Psoas muscle (tissue), 8 donors: ENCODE data around the gene PRKACB. TPM values are rescaled to one million over a fixed set of nuclear protein-coding genes. Genes with fewer than 3 reads are reported as not detected.

Source experiments
- ATAC-seq, 4 donors: fragments of 200-7000 bp; cut with Tn5 transposase; one replicate each; pipeline ENCODE4 v1.9.1; 2020; ENCODE audit warnings: moderate library complexity in 3 of 4, mild to moderate bottlenecking in 2 of 4
- DNase-seq, 2 donors: peaks; one replicate each; pipeline ENCODE4 v3.0.0-alpha.2; 2020
- H3K27ac ChIP-seq: fragments of 200-600 bp; one replicate; pipeline ENCODE4 v1.8.0; 2022
- H3K27me3 ChIP-seq, 3 donors: fragments of 200-600 bp in 1 of 3; one replicate each; pipeline versions ENCODE4 v1.6.1 to v1.8.0; 2013 to 2022; ENCODE audit warnings: low read length in 2 of 3, mild to moderate bottlenecking in 2 of 3, moderate library complexity in 1 of 3; ENCODE audit not compliant: insufficient read depth in 3 of 3
- H3K36me3 ChIP-seq, 2 donors: fragments of 200-600 bp in 1 of 2; one replicate each; pipeline versions ENCODE4 v1.6.1 to v1.8.0; 2013 to 2022; ENCODE audit warnings: low read depth in 1 of 2, mild to moderate bottlenecking in 1 of 2, moderate library complexity in 1 of 2; ENCODE audit not compliant: insufficient read depth in 1 of 2
- H3K4me1 ChIP-seq: fragments of 200-600 bp; one replicate; pipeline ENCODE4 v1.8.0; 2022
- H3K4me3 ChIP-seq: fragments of 200-600 bp; one replicate; pipeline ENCODE4 v1.8.0; 2022; ENCODE audit warnings: mild to moderate bottlenecking
- H3K9me3 ChIP-seq: fragments of 200-600 bp; one replicate; pipeline ENCODE4 v1.8.0; 2022
- WGBS, 3 donors: extraction: QIAGEN DNeasy Blood & Tissue Kit; methylation state at CpG; one replicate each; pipeline versions ENCODE4 v1.1.6 to v1.1.7; 2013; 5-methylcytosine and 5-hydroxymethylcytosine counted together
- intact Hi-C, 2 donors: fragments of 100-400 bp; cut with DNase I; formaldehyde crosslinking; loops; one replicate each; pipeline versions ENCODE4 v1.11.0 to v1.14.2; 2022
- polyA plus RNA-seq, 3 donors: library from polyadenylated mRNA; stranded (reverse); fragments of 200-250 nt; gene quantifications; one replicate each; pipeline ENCODE4 v1.2.3, GENCODE V29; 2013
- total RNA-seq, 4 donors: library from RNA; stranded (reverse); fragmentation: NEBNext Ultra II Directional in 2 of 4; extraction: Animal tissue kit (Norgen Biotek cat#: 25700) in 2 of 4; gene quantifications; one replicate each; pipeline versions ENCODE4 v1.2.1 to v1.2.4, GENCODE V29; 2021 to 2023
- TF ChIP-seq, protein P1 (sequence below): fragments of 200-600 bp; IDR thresholded peaks from one replicate; pipeline ENCODE4 v1.8.0; 2022; ENCODE audit warnings: antibody characterized with exemption
- donor health status: healthy with polysubstance abuse.
- donor health status: DM: no; HTN: no; CAD: no; lungs with moderate emphysema.
- donor health status: Bipolar disorder and iron deficiency.
- donor health status: healthy.
- donor health status: DM: yes; HTN: yes; CAD: no.
- donor health status: DM: no; HTN: no; CAD: no.
- donor health status: DM: no; HTN: no; CAD: no.
- donor health status: DM: yes; HTN: yes; CAD: no.

PRKACB gene
- total and polyA plus RNA-seq, 7 donors: 2.6 to 24.5 (median 4.9) TPM

DNA sequence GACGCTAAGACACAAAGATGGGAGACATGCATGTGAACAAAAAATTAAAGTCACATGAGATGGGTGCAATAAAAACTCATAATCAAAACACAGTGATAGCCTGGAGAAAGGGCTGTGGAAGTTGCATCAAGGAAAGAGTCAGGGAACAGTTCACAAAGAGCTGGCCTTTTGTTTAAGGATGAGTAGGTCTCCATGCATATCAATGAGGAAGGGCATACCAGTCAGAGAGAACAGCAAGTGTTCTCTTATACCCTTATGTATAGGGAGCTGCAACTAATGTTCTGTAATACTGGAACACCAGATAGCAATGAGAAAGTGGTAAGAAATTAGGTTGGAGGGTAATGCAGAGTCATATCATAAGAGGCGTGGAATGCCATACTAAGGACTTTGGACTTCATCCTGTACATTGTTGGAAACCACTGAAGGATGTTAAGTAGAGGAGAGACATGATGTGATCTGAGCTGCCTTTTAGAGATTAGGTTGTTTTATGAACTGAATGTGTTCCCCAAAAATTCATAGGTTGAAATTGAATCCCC is 110.7 kb downstream of the PRKACB start:
- no peaks in the 10 kb centered on the region for H3K36me3 ChIP-seq
- H3K9me3 ChIP-seq: peaks cover 5% of the 10 kb centered on the region
- TF ChIP-seq, protein P1, sequence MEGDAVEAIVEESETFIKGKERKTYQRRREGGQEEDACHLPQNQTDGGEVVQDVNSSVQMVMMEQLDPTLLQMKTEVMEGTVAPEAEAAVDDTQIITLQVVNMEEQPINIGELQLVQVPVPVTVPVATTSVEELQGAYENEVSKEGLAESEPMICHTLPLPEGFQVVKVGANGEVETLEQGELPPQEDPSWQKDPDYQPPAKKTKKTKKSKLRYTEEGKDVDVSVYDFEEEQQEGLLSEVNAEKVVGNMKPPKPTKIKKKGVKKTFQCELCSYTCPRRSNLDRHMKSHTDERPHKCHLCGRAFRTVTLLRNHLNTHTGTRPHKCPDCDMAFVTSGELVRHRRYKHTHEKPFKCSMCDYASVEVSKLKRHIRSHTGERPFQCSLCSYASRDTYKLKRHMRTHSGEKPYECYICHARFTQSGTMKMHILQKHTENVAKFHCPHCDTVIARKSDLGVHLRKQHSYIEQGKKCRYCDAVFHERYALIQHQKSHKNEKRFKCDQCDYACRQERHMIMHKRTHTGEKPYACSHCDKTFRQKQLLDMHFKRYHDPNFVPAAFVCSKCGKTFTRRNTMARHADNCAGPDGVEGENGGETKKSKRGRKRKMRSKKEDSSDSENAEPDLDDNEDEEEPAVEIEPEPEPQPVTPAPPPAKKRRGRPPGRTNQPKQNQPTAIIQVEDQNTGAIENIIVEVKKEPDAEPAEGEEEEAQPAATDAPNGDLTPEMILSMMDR: no peak
- no peak for DNase-seq
- intact Hi-C loops: no loop called here
- H3K4me3 ChIP-seq: no peak overlapping the region
- peaks cover 8% of the 10 kb centered on the region for H3K4me1 ChIP-seq
- ATAC-seq: no peak
- no peak overlapping the region for H3K27ac ChIP-seq
- H3K27me3 ChIP-seq: no peaks in the 10 kb centered on the region
- WGBS, 3 donors: 93 to 99% (median 93%) methylated on average over 2 of the region's 2 CpGs

GRCh38 chr1:84255582-84255981 is 111.5 kb downstream of the PRKACB start:
- Histone ChIP-seq H3K9me3 (peaks cover 3% of the 10 kb centered on the region), H3K36me3 (no peaks in the 10 kb centered on the region), H3K27me3 (no peaks in the 10 kb centered on the region), H3K27ac (no peak overlapping the region), H3K4me3 (no peak overlapping the region), H3K4me1 (peaks cover 8% of the 10 kb centered on the region)
- no peak for DNase-seq
- TF ChIP-seq, protein P1: no peak
- no peak for ATAC-seq
- intact Hi-C loops: no loop called here

DNA sequence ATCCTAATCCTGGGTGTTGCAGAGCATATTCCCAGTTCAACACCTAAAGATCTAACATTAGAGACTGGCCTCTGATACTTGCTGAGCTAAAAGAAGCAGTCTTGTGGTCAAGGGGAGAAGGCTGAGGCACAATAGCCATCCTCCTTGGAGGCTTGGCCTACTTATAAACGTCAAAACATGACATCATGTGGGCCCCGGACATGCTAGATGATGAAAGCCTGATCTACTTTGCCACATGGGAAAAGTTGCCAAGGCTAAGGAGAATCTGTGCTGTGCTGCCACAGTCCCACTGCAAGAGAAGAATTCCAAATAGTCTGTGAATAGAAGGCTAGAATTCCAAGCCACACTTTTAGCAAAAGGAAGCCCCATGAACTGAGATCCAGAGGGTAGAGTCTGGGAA is 113.5 kb downstream of the PRKACB start:
- H3K36me3 ChIP-seq: no peaks in the 10 kb centered on the region
- peaks cover 8% of the 10 kb centered on the region for H3K4me1 ChIP-seq
- intact Hi-C loops: no loop called here
- ATAC-seq (no peak), DNase-seq (no peak)
- H3K4me3 ChIP-seq: no peak overlapping the region
- no peak overlapping the region for H3K27ac ChIP-seq
- no peaks in the 10 kb centered on the region for H3K27me3 ChIP-seq
- no peaks in the 10 kb centered on the region for H3K9me3 ChIP-seq
- WGBS, 3 donors: 27 to 42% (median 35%) methylated on average over 2 of the region's 2 CpGs
- TF ChIP-seq, protein P1: no peak

- TF ChIP-seq, protein P1: no peak
- intact Hi-C loops: no loop called here
- Histone ChIP-seq H3K36me3 (no peaks in the 10 kb centered on the region), H3K27ac (no peak overlapping the region), H3K27me3 (no peaks in the 10 kb centered on the region), H3K4me3 (no peak overlapping the region), H3K9me3 (no peaks in the 10 kb centered on the region), H3K4me1 (peaks cover 4% of the 10 kb centered on the region)
- no peak for DNase-seq
- ATAC-seq: no peak
- WGBS, 3 donors: 85 to 94% (median 90%) methylated on average over 2 of the region's 2 CpGs
These were observed 115.3 kb downstream of the PRKACB start for GRCh38 chr1:84259376-84259775.

GRCh38 chr1:84259989-84260388 is 115.9 kb downstream of the PRKACB start:
- Histone ChIP-seq H3K9me3 (no peaks in the 10 kb centered on the region), H3K4me3 (no peak overlapping the region), H3K27me3 (no peaks in the 10 kb centered on the region), H3K36me3 (no peaks in the 10 kb centered on the region), H3K4me1 (no peaks in the 10 kb centered on the region), H3K27ac (no peak overlapping the region)
- no peak for DNase-seq
- TF ChIP-seq, protein P1: no peak
- ATAC-seq: no peak
- intact Hi-C loops: no loop called here
- 88 to 90% (median 90%) methylated on average over 2 of the region's 2 CpGs for WGBS, 3 donors
